ENCODE measurements around the gene H2BK1.

Gene H2BK1

DNA sequence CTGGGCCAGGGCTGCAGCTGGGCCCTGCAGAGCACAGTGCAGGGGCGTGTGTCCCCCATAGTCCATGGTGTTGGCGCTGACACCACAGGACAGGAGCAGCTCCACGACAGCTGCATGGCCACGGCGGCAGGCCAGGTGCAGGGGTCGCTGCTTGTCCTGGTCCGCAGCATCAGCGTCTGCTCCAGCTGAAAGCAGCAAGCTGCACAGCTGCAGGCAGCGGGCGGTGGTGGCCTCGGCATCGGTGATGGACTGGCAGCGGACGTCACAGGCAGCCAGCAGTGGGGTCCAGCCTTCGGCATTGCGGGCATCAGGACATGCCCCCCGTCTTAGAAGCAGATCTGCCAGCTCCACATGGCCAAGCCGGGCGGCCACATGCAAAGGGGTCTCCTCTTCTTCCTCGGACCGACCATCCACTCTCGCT is 29.3 kb downstream of the H2BK1 start:
- Histone ChIP-seq H3K27ac (ENCODE audit: low read depth, low read length) (no peak overlapping the region), H3K4me1 (ENCODE audit: control insufficient read depth in 5 of 5, insufficient read depth in 5 of 5, low read length in 5 of 5) (no peaks in the 10 kb centered on the region), H3K36me3 (ENCODE audit: control insufficient read depth in 5 of 5, insufficient read depth in 5 of 5, low read length in 5 of 5) (no peaks in the 10 kb centered on the region), H3K27me3 (ENCODE audit: control insufficient read depth in 5 of 5, insufficient read depth in 4 of 5, low read length in 5 of 5) (peaks cover 9 to 19% (median 13%) of the 10 kb centered on the region in 5 donors), H3K4me3 (ENCODE audit: low read depth in 1 of 5, low read length in 5 of 5) (no peak overlapping the region), H3K9ac (ENCODE audit: low read length in 5 of 5) (no peak overlapping the region), H3K9me3 (ENCODE audit: control insufficient read depth in 5 of 5, low read length in 5 of 5) (no peaks in the 10 kb centered on the region)

DNA sequence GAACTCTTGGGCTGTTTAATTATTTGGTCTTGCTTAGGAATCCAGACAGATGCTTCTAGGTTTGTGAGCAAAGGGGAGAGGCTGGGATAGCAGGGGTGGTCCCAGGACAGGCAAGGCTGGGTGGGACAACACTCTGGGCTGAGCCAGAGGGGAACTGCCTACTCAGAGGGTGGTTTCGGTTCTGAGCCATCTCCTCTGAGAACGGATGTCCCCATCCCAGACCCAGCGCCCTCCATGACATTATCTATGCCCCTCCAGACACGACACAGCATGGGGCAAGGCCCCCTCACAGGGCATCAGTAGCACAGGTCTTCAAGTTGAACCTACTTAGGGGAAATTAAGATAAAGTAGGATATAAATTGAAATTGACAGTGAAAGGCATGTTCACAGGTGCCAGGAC is 30.3 kb downstream of the H2BK1 start:
- Histone ChIP-seq H3K4me1 (ENCODE audit: control insufficient read depth in 5 of 5, insufficient read depth in 5 of 5, low read length in 5 of 5) (peaks cover 0 to 2% (median 1%) of the 10 kb centered on the region in 5 donors), H3K9me3 (ENCODE audit: control insufficient read depth in 5 of 5, low read length in 5 of 5) (no peaks in the 10 kb centered on the region), H3K36me3 (ENCODE audit: control insufficient read depth in 5 of 5, insufficient read depth in 5 of 5, low read length in 5 of 5) (no peaks in the 10 kb centered on the region), H3K9ac (ENCODE audit: low read length in 5 of 5) (no peak overlapping the region), H3K27ac (ENCODE audit: low read depth, low read length) (no peak overlapping the region), H3K27me3 (ENCODE audit: control insufficient read depth in 5 of 5, insufficient read depth in 4 of 5, low read length in 5 of 5) (peaks cover 12 to 29% (median 21%) of the 10 kb centered on the region in 5 donors), H3K4me3 (ENCODE audit: low read depth in 1 of 5, low read length in 5 of 5) (no peak overlapping the region)

DNA sequence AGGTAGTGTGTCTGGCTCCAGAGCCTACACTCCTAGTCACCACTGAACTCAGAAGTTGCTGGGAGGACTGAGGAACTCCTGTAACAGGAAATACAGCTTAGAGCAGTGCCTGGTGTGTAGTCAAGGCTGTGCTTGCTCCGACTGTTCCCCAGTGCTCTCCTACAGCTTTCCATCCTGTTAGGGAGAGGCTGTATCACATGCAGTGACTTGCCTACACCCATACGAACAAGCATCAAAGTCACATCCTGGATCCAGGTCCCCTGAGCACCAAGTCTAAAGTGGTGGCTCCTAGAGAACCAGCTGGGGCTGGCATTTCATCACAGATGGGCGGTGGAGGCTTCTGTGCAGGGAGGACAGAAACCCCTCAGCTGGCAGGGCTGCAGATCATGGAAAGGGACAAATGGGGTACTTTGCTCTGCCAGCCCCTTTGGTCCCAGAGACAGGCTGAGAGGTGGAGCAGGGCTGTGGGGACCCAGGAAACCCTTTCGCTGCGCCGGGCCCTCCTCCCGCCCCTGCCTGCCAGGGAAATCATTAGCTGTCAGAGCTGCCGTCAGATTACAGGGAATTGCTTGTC is 30.9 kb downstream of the H2BK1 start:
- no peak overlapping the region for H3K27ac ChIP-seq (ENCODE audit: low read depth, low read length)
- H3K4me3 ChIP-seq (ENCODE audit: low read depth in 1 of 5, low read length in 5 of 5), result no peak overlapping the region
- H3K27me3 ChIP-seq (ENCODE audit: control insufficient read depth in 5 of 5, insufficient read depth in 4 of 5, low read length in 5 of 5), result peaks cover 13 to 31% (median 25%) of the 10 kb centered on the region in 5 donors
- H3K4me1 ChIP-seq (ENCODE audit: control insufficient read depth in 5 of 5, insufficient read depth in 5 of 5, low read length in 5 of 5), result peaks cover 0 to 5% (median 2%) of the 10 kb centered on the region in 5 donors
- H3K36me3 ChIP-seq (ENCODE audit: control insufficient read depth in 5 of 5, insufficient read depth in 5 of 5, low read length in 5 of 5), result no peaks in the 10 kb centered on the region
- H3K9me3 ChIP-seq (ENCODE audit: control insufficient read depth in 5 of 5, low read length in 5 of 5), result no peaks in the 10 kb centered on the region
- H3K9ac ChIP-seq (ENCODE audit: low read length in 5 of 5), result no peak overlapping the region

DNA sequence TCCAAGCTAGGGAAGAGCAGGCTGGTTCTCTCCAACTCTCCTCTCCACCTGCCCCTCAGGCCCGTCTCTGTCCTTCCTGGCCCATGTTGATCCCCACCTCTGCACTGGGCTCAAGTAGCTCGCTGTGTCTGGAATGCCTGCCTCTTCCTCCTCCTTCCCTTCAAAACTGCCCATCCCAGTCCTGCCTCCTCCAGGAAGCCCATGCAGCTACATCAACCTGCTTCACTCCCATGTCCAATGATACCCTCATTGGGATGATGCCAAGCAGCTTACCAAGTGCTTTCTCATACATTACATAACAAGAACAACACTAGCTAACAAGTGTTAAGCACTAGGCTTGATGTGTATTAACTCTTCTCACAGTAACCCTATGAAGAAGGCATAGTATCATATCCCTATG is 31.5 kb downstream of the H2BK1 start:
- Histone ChIP-seq H3K4me1 (ENCODE audit: control insufficient read depth in 5 of 5, insufficient read depth in 5 of 5, low read length in 5 of 5) (peaks cover 0 to 5% (median 2%) of the 10 kb centered on the region in 5 donors), H3K36me3 (ENCODE audit: control insufficient read depth in 5 of 5, insufficient read depth in 5 of 5, low read length in 5 of 5) (no peaks in the 10 kb centered on the region), H3K27me3 (ENCODE audit: control insufficient read depth in 5 of 5, insufficient read depth in 4 of 5, low read length in 5 of 5) (peaks cover 17 to 31% (median 25%) of the 10 kb centered on the region in 5 donors), H3K9me3 (ENCODE audit: control insufficient read depth in 5 of 5, low read length in 5 of 5) (no peaks in the 10 kb centered on the region), H3K4me3 (ENCODE audit: low read depth in 1 of 5, low read length in 5 of 5) (no peak overlapping the region), H3K9ac (ENCODE audit: low read length in 5 of 5) (no peak overlapping the region), H3K27ac (ENCODE audit: low read depth, low read length) (no peak overlapping the region)

DNA sequence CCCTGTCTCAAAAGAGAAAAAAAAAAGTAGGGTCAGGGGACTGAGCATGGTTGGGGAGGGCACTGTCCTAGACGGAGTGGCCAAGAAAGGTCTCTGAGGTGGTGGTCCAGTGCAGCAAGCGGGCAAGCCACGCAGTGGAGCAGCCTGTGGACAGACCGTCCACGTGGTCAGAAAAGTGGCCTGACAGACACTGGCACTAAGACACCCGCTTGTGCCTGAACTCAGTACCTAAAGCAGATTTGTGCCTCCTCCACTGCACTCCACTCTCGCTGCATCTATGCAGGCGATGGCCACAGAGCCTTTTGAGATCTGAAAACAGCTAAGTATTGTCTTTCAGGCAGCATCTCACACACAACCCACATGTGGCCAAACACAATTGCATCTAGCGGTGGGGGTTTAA is 32.1 kb downstream of the H2BK1 start:
- no peak overlapping the region for H3K9ac ChIP-seq (ENCODE audit: low read length in 5 of 5)
- peaks cover 0 to 5% (median 2%) of the 10 kb centered on the region in 5 donors for H3K4me1 ChIP-seq (ENCODE audit: control insufficient read depth in 5 of 5, insufficient read depth in 5 of 5, low read length in 5 of 5)
- H3K4me3 ChIP-seq (ENCODE audit: low read depth in 1 of 5, low read length in 5 of 5), result no peak overlapping the region
- H3K36me3 ChIP-seq (ENCODE audit: control insufficient read depth in 5 of 5, insufficient read depth in 5 of 5, low read length in 5 of 5), result no peaks in the 10 kb centered on the region
- peaks cover 18 to 37% (median 27%) of the 10 kb centered on the region in 5 donors for H3K27me3 ChIP-seq (ENCODE audit: control insufficient read depth in 5 of 5, insufficient read depth in 4 of 5, low read length in 5 of 5)
- no peak overlapping the region for H3K27ac ChIP-seq (ENCODE audit: low read depth, low read length)
- no peaks in the 10 kb centered on the region for H3K9me3 ChIP-seq (ENCODE audit: control insufficient read depth in 5 of 5, low read length in 5 of 5)

DNA sequence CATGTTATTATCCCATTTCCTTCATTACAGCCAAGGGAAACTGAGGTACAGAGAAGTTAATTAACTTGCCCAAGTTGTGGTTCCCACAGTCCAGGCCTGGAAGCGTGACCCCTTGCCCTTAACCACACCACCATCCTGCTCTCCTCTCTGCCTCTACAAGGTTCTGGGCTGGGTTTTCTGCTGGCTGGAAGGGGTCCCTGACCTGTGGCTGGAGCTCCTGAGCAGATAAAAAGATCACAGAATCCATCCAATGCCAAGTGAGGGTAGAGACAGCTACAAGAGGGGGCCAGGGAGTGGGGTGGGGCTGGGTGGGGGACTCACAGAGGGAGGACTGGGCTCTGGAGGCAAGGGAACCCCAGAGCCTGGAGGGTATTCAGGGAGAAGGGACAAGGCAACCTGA is 33.0 kb downstream of the H2BK1 start:
- no peak overlapping the region for H3K27ac ChIP-seq (ENCODE audit: low read depth, low read length)
- no peaks in the 10 kb centered on the region for H3K36me3 ChIP-seq (ENCODE audit: control insufficient read depth in 5 of 5, insufficient read depth in 5 of 5, low read length in 5 of 5)
- peaks cover 0 to 5% (median 2%) of the 10 kb centered on the region in 5 donors for H3K4me1 ChIP-seq (ENCODE audit: control insufficient read depth in 5 of 5, insufficient read depth in 5 of 5, low read length in 5 of 5)
- no peak overlapping the region for H3K9ac ChIP-seq (ENCODE audit: low read length in 5 of 5)
- no peak overlapping the region for H3K4me3 ChIP-seq (ENCODE audit: low read depth in 1 of 5, low read length in 5 of 5)
- H3K9me3 ChIP-seq (ENCODE audit: control insufficient read depth in 5 of 5, low read length in 5 of 5), result no peaks in the 10 kb centered on the region
- peaks cover 18 to 41% (median 32%) of the 10 kb centered on the region in 5 donors for H3K27me3 ChIP-seq (ENCODE audit: control insufficient read depth in 5 of 5, insufficient read depth in 4 of 5, low read length in 5 of 5)

DNA sequence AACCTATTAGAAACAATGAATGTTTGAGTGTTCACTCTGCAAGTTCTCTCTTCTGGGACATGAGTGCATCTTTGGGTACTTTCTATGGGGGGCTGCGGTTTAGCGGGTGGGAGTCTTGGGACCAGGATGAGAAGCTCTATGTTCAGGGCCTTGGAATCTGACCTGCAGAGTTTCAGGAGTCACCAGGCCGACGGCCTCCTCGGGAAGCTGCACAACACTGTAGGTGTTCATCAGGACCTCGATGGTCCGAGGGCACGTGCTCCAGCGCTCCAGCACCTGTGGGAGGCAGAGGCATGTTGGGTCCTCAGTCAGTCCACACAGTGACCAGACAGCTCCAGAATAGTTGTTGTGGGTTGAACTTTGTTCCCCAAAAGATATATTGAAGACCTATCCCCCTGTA is 33.9 kb downstream of the H2BK1 start:
- Histone ChIP-seq H3K4me3 (ENCODE audit: low read depth in 1 of 5, low read length in 5 of 5) (no peak overlapping the region), H3K4me1 (ENCODE audit: control insufficient read depth in 5 of 5, insufficient read depth in 5 of 5, low read length in 5 of 5) (peaks cover 0 to 5% (median 2%) of the 10 kb centered on the region in 5 donors), H3K27me3 (ENCODE audit: control insufficient read depth in 5 of 5, insufficient read depth in 4 of 5, low read length in 5 of 5) (peaks cover 18 to 41% (median 30%) of the 10 kb centered on the region in 5 donors), H3K9me3 (ENCODE audit: control insufficient read depth in 5 of 5, low read length in 5 of 5) (no peaks in the 10 kb centered on the region), H3K27ac (ENCODE audit: low read depth, low read length) (no peak overlapping the region), H3K9ac (ENCODE audit: low read length in 5 of 5) (no peak overlapping the region), H3K36me3 (ENCODE audit: control insufficient read depth in 5 of 5, insufficient read depth in 5 of 5, low read length in 5 of 5) (no peaks in the 10 kb centered on the region)

DNA sequence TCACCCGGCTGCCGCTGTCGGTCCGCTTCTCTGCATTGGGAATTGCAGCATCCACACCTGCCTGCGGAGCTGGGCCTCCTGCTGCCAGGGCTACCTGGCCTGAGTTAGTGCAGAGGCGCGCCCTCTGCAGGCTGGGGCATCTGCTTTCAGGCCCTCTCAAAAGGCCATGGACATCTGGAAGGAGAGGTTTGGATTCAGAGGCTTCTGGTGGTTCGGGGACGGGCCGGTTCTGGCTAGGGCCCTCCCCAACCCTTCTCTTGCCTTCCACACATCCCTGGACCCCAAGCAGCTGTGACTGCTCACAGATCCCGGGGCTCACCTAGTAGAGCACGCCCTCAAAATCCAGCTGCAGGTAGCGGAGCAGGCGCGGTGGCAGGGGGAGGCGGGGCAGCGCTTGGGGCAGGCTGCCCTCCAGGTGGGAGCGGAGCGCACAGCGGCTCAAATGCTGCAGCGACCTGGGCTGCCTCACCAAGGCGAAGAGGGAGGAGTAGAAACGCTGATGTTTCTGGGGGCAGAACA is 34.4 kb downstream of the H2BK1 start:
- Histone ChIP-seq H3K27ac (ENCODE audit: low read depth, low read length) (no peak overlapping the region), H3K36me3 (ENCODE audit: control insufficient read depth in 5 of 5, insufficient read depth in 5 of 5, low read length in 5 of 5) (no peaks in the 10 kb centered on the region), H3K4me3 (ENCODE audit: low read depth in 1 of 5, low read length in 5 of 5) (no peak overlapping the region), H3K4me1 (ENCODE audit: control insufficient read depth in 5 of 5, insufficient read depth in 5 of 5, low read length in 5 of 5) (peaks cover 0 to 5% (median 2%) of the 10 kb centered on the region in 5 donors), H3K9me3 (ENCODE audit: control insufficient read depth in 5 of 5, low read length in 5 of 5) (no peaks in the 10 kb centered on the region), H3K27me3 (ENCODE audit: control insufficient read depth in 5 of 5, insufficient read depth in 4 of 5, low read length in 5 of 5) (peaks cover 15 to 41% (median 30%) of the 10 kb centered on the region in 5 donors), H3K9ac (ENCODE audit: low read length in 5 of 5) (no peak overlapping the region)

DNA sequence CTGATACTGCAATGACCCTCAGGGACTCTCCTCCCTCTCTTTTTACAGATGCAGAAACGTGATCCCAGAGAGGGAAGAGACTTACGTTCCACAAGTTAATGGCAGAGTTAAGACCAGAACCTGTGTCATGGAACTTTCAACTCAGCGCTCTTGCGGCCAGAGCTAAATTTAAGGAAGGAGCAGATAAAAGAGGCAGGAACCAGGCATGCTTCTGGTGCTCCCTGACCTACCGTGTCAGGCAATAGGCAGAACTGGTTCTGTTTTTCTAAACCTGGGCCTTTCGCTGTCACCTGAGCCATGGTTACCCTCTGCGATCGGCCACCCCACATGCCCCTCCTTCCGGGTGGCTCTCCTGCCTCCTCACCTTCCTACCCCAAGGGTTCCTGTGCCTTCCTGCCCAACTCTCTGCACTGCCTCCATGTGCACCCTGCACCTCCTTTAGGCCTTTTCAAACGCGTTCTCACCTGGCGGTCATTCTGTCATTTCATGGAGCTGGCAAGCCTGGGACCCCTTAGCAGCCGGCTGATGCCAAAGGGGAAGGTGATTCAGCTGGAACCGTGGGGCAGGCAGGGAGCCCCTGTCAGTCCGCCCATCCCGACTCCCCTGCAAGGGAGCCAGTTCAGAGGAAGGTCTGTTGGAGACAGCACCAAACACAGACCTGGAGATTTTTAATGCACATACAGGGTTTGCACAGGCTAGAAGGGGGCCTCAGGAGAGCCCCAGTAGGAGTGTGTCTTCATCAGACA is 35.1 kb downstream of the H2BK1 start:
- Histone ChIP-seq H3K27ac (ENCODE audit: low read depth, low read length) (no peak overlapping the region), H3K36me3 (ENCODE audit: control insufficient read depth in 5 of 5, insufficient read depth in 5 of 5, low read length in 5 of 5) (no peaks in the 10 kb centered on the region), H3K27me3 (ENCODE audit: control insufficient read depth in 5 of 5, insufficient read depth in 4 of 5, low read length in 5 of 5) (peaks cover 13 to 40% (median 26%) of the 10 kb centered on the region in 5 donors), H3K4me3 (ENCODE audit: low read depth in 1 of 5, low read length in 5 of 5) (no peak overlapping the region), H3K9ac (ENCODE audit: low read length in 5 of 5) (no peak overlapping the region), H3K9me3 (ENCODE audit: control insufficient read depth in 5 of 5, low read length in 5 of 5) (no peaks in the 10 kb centered on the region), H3K4me1 (ENCODE audit: control insufficient read depth in 5 of 5, insufficient read depth in 5 of 5, low read length in 5 of 5) (peaks cover 0 to 5% (median 2%) of the 10 kb centered on the region in 5 donors)

Measured in subcutaneous abdominal adipose tissue (tissue), 5 donors.